A673 (cell line): ENCODE results near the gene TPPP.

Source experiments
- EZH2 ChIP-seq: fragments of 200-600 bp; sonication (generic); IDR thresholded peaks from 2 replicates; pipeline ENCODE4 v1.6.1; 2017; ENCODE audit warnings: borderline replicate concordance, low read depth, mild to moderate bottlenecking, mixed read lengths, antibody characterized with exemption, low read length; ENCODE audit not compliant: poor library complexity, severe bottlenecking
- TF ChIP-seq, protein P1 (sequence below): fragments of 300-800, 200-600 bp; sonication (generic); conservative IDR thresholded peaks from 2 replicates; pipeline ENCODE4 v1.5.1; 2017; ENCODE audit warnings: low read depth, mild to moderate bottlenecking, antibody characterized with exemption, low read length, moderate library complexity, mixed read lengths

GRCh38 chr5:717143-717542 is 24.0 kb upstream of the TPPP start:
- no peak for TF ChIP-seq EZH2
- TF ChIP-seq, protein P1, sequence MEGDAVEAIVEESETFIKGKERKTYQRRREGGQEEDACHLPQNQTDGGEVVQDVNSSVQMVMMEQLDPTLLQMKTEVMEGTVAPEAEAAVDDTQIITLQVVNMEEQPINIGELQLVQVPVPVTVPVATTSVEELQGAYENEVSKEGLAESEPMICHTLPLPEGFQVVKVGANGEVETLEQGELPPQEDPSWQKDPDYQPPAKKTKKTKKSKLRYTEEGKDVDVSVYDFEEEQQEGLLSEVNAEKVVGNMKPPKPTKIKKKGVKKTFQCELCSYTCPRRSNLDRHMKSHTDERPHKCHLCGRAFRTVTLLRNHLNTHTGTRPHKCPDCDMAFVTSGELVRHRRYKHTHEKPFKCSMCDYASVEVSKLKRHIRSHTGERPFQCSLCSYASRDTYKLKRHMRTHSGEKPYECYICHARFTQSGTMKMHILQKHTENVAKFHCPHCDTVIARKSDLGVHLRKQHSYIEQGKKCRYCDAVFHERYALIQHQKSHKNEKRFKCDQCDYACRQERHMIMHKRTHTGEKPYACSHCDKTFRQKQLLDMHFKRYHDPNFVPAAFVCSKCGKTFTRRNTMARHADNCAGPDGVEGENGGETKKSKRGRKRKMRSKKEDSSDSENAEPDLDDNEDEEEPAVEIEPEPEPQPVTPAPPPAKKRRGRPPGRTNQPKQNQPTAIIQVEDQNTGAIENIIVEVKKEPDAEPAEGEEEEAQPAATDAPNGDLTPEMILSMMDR = no peak
